ENCODE data around the gene PRKN.

DNA sequence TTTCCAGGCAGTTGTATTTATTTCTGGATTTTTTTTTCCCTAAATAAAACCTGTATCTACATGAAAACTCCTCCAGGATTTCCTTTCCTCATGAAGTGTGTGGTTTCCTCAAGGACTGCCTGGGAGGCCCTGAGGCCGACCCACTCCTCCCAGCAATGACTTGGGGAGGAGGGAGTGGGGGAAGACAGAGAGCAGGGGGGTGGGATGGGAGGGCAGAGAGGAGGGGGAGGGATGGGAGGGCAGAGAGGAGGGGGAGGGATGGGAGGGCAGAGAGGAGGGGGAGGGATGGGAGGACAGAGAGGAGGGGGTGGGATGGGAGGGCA, 1291.9 kb downstream of the PRKN start:
- TF ChIP-seq EZH2 (IDR thresholded peaks at IDR 0.05; ENCODE audit: insufficient read depth, low read length) = no peak
- TF ChIP-seq, protein P1, sequence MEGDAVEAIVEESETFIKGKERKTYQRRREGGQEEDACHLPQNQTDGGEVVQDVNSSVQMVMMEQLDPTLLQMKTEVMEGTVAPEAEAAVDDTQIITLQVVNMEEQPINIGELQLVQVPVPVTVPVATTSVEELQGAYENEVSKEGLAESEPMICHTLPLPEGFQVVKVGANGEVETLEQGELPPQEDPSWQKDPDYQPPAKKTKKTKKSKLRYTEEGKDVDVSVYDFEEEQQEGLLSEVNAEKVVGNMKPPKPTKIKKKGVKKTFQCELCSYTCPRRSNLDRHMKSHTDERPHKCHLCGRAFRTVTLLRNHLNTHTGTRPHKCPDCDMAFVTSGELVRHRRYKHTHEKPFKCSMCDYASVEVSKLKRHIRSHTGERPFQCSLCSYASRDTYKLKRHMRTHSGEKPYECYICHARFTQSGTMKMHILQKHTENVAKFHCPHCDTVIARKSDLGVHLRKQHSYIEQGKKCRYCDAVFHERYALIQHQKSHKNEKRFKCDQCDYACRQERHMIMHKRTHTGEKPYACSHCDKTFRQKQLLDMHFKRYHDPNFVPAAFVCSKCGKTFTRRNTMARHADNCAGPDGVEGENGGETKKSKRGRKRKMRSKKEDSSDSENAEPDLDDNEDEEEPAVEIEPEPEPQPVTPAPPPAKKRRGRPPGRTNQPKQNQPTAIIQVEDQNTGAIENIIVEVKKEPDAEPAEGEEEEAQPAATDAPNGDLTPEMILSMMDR (IDR thresholded peaks at IDR 0.05; ENCODE audit: insufficient read depth, low read depth, low read length) = no peak
